NCI-H446 treated with DMSO at 0.1 percent for 48 hours (cell line): ENCODE measurements around the gene KCNQ1.

ENCODE experiments used
- DNase-seq: peaks from one replicate; lab custom pipeline; 2025; lab: John Stamatoyannopoulos, UW

Gene KCNQ1

GRCh38 chr11:2460540-2461252 lies 15.9 kb downstream of the KCNQ1 start:
- DNase-seq = no peak

GRCh38 chr11:2461253-2461955 lies 16.6 kb downstream of the KCNQ1 start:
- DNase-seq = no peak

GRCh38 chr11:2461956-2462542 lies 17.2 kb downstream of the KCNQ1 start:
- DNase-seq = no peak

GRCh38 chr11:2462543-2462985 lies 17.8 kb downstream of the KCNQ1 start:
- no peak for DNase-seq

GRCh38 chr11:2462986-2463765 lies 18.4 kb downstream of the KCNQ1 start:
- no peak for DNase-seq

- no peak for DNase-seq
Measured at GRCh38 chr11:2463766-2464277, 19.0 kb downstream of the KCNQ1 start.

- DNase-seq = no peak
Measured at GRCh38 chr11:2464451-2465165, 19.8 kb downstream of the KCNQ1 start.

GRCh38 chr11:2465202-2466068 lies 20.6 kb downstream of the KCNQ1 start:
- DNase-seq = no peak

- DNase-seq = no peak
Measured at GRCh38 chr11:2466069-2466801, 21.4 kb downstream of the KCNQ1 start.

- no peak for DNase-seq
Measured at GRCh38 chr11:2466869-2467694, 22.3 kb downstream of the KCNQ1 start.

GRCh38 chr11:2467695-2468055 lies 22.9 kb downstream of the KCNQ1 start:
- DNase-seq = no peak

- no peak for DNase-seq
Measured at GRCh38 chr11:2468363-2469235, 23.8 kb downstream of the KCNQ1 start.

- DNase-seq = no peak
Measured at GRCh38 chr11:2470495-2470894, 25.7 kb downstream of the KCNQ1 start.

- no peak for DNase-seq
Measured at GRCh38 chr11:2471048-2471803, 26.4 kb downstream of the KCNQ1 start.

- no peak for DNase-seq
Measured at GRCh38 chr11:2471804-2472096, 26.9 kb downstream of the KCNQ1 start.

- no peak for DNase-seq
Measured at GRCh38 chr11:2472428-2473186, 27.8 kb downstream of the KCNQ1 start.
